ENCODE results near the gene PABPC1L. TPM values are rescaled to one million over a fixed set of nuclear protein-coding genes. Genes with fewer than 3 reads are reported as not detected.

The PABPC1L gene
- total and polyA plus RNA-seq, 8 donors = 18.7 to 156 (median 28.1) TPM

DNA sequence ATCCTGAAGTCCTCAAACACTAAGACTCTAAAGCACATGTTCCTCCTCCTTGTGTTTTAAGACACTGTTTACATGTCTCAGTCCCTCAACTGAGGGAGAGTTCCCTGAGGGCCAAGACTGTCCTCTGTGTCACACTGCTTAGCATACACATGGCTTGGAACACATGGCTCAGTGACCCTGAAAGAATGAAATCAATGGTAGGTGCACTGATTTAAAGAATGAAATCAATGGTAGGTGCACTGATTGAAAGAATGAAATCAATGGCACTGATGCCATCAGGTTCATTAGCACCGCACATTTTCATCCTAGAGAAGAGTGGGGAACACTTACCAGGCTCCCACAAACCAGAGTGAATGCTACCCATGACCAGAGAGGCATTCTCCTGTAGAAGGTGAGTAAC, 40.5 kb downstream of the PABPC1L start:
- intact Hi-C loops (cut with DNase I) = no loop called here
- FAIRE-seq = no peak
- TF ChIP-seq, protein P1, sequence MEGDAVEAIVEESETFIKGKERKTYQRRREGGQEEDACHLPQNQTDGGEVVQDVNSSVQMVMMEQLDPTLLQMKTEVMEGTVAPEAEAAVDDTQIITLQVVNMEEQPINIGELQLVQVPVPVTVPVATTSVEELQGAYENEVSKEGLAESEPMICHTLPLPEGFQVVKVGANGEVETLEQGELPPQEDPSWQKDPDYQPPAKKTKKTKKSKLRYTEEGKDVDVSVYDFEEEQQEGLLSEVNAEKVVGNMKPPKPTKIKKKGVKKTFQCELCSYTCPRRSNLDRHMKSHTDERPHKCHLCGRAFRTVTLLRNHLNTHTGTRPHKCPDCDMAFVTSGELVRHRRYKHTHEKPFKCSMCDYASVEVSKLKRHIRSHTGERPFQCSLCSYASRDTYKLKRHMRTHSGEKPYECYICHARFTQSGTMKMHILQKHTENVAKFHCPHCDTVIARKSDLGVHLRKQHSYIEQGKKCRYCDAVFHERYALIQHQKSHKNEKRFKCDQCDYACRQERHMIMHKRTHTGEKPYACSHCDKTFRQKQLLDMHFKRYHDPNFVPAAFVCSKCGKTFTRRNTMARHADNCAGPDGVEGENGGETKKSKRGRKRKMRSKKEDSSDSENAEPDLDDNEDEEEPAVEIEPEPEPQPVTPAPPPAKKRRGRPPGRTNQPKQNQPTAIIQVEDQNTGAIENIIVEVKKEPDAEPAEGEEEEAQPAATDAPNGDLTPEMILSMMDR (IDR thresholded peaks at IDR 0.05) = no peak

DNA sequence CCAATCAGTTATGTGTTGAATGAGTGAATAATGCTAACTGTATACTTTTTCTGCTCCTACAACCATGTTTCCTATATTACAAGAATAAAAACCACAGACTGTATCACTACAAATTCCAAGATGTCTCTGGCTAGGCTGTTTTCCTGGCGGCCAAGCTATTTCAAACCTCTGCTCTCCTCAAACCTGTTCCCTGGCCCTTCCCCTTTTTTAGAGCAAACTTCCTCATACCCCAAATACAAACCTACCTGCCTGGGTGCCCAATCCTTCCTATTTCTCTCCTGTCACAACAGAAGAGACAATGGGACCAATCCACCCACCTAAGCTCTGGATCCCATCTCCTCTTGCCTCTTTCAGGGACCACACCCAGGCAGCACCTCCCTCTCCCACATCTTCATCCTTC, 42.9 kb downstream of the PABPC1L start:
- H3K4me3 ChIP-seq = no peak overlapping the region
- H3K4me1 ChIP-seq = no peaks in the 10 kb centered on the region
- intact Hi-C loops (cut with DNase I) = no loop called here
- H3K36me3 ChIP-seq = peaks cover 0 to 59% (median 16%) of the 10 kb centered on the region in 3 donors
- FAIRE-seq (no peak), ATAC-seq (no peak), DNase-seq (no peak)
- H3K9me3 ChIP-seq = no peaks in the 10 kb centered on the region
- no peaks in the 10 kb centered on the region for H3K27me3 ChIP-seq
- TF ChIP-seq, protein P1 (IDR thresholded peaks at IDR 0.05) = no peak
- WGBS, 2 donors = 79 to 83% methylated on average over 1 of the region's 1 CpG
- H3K27ac ChIP-seq = no peak overlapping the region

More for the DNA sequence above, 40.5 kb downstream of the PABPC1L start:
- no peak for DNase-seq
- Histone ChIP-seq H3K9me3 (no peaks in the 10 kb centered on the region), H3K4me1 (no peaks in the 10 kb centered on the region), H3K27ac (no peak overlapping the region), H3K36me3 (peaks cover 0 to 59% (median 11%) of the 10 kb centered on the region in 3 donors), H3K27me3 (no peaks in the 10 kb centered on the region), H3K4me3 (no peak overlapping the region)
- ATAC-seq = no peak
- WGBS, 2 donors = 86 to 92% methylated on average over 1 of the region's 1 CpG

DNA sequence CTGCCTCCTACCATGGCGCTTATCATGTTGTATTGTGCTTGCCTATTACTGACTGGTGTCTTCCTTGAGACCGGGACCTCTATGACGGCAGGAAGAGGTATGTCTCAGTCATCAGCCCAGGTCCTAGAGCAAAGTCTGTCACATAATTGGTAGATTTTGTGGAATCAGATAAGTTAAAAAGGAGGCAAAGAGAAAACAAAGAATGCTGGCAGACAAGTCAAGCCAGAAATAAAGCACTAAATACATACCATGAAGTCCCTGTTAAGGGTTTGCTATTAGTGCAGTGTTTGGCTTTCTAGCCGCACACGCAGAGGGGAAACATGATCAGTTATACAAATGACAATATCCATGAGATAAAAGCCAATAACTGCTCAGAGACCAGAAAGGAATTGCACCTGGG, 44.4 kb downstream of the PABPC1L start:
- DNase-seq = no peak

DNA sequence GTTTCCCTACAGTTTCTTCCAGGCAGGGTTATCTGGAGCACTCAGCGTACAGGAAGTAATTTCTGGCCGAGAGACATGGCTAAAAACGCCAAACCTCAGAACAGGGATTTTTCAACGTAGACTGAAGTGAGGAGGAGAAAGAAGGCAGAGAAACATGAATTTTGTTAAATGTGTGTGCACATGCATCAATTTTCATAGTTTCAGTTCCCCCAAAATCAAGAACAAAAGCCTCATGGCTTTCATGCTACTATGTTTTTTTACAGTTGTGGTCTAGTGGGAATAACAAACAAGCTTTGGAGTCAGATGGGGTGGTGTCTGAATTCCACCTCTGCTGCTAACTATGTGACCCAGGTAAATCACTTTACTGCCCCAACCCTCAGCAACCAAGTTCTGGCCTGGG, 45.4 kb downstream of the PABPC1L start:
- no peak for FAIRE-seq
- Histone ChIP-seq H3K27ac (no peak overlapping the region), H3K4me1 (peaks cover 0 to 9% (median 0%) of the 10 kb centered on the region in 3 donors), H3K36me3 (peaks cover 0 to 46% (median 16%) of the 10 kb centered on the region in 3 donors), H3K9me3 (no peaks in the 10 kb centered on the region), H3K4me3 (no peak overlapping the region), H3K27me3 (no peaks in the 10 kb centered on the region)
- TF ChIP-seq, protein P1 (IDR thresholded peaks at IDR 0.05) = no peak
- WGBS, 2 donors = 83 to 89% methylated on average over 4 of the region's 4 CpGs
- no peak for DNase-seq
- no peak for ATAC-seq
- intact Hi-C loops (cut with DNase I) = no loop called here

More for the DNA sequence above, 44.4 kb downstream of the PABPC1L start:
- H3K27ac ChIP-seq = no peak overlapping the region
- FAIRE-seq (no peak), ATAC-seq (no peak)
- H3K9me3 ChIP-seq = no peaks in the 10 kb centered on the region
- no peak overlapping the region for H3K4me3 ChIP-seq
- H3K4me1 ChIP-seq = peaks cover 0 to 6% (median 0%) of the 10 kb centered on the region in 3 donors
- WGBS, 2 donors = 92 to 96% methylated on average over 5 of the region's 5 CpGs
- TF ChIP-seq, protein P1 (IDR thresholded peaks at IDR 0.05) = no peak
- H3K27me3 ChIP-seq = no peaks in the 10 kb centered on the region
- peaks cover 0 to 52% (median 16%) of the 10 kb centered on the region in 3 donors for H3K36me3 ChIP-seq
- intact Hi-C loops (cut with DNase I) = no loop called here

DNA sequence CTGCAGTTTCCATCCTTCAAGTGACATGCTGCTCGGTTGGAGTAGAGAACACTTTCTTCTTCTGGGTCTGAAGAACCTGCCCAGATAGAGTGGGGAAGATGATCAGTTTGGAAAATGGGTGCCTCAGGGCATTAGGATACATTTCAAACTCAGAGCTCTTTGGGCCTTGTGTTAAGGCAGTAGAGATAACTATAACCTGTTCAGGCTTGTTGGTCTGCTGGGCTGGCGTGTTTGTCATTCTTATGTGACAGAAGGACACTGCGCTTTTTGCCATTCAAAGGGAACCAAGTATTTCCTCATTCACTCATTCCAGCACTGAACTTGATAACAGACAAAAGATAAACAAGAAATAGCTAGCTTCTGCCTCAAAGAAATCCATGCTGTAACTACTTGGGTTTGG, 46.5 kb downstream of the PABPC1L start:
- WGBS, 2 donors = 92% methylated on average over 3 of the region's 3 CpGs
- no peaks in the 10 kb centered on the region for H3K27me3 ChIP-seq
- TF ChIP-seq, protein P1 (IDR thresholded peaks at IDR 0.05) = no peak
- FAIRE-seq = no peak
- peaks cover 0 to 13% (median 7%) of the 10 kb centered on the region in 3 donors for H3K4me1 ChIP-seq
- intact Hi-C loops (cut with DNase I) = no loop called here
- H3K36me3 ChIP-seq = peaks cover 0 to 35% (median 12%) of the 10 kb centered on the region in 3 donors
- H3K4me3 ChIP-seq = no peak overlapping the region
- H3K9me3 ChIP-seq = no peaks in the 10 kb centered on the region
- no peak for ATAC-seq
- DNase-seq = no peak
- H3K27ac ChIP-seq = no peak overlapping the region

Measured in pancreas (tissue), 10 donors.